ENCODE results near the gene SHROOM4. TPM values are rescaled to one million over a fixed set of nuclear protein-coding genes. Genes with fewer than 3 reads are reported as not detected.

The SHROOM4 gene
- total RNA-seq = 10 to 100 TPM in 3 of 4 donors, 1 to 10 TPM in 1; 6.3 to 54.7 (median 35.4) TPM

- TF ChIP-seq CTCF (IDR thresholded peaks at IDR 0.05) = no peak
- ATAC-seq (ENCODE audit: low FRiP score) = peak; percentile 33
- no peak for DNase-seq (ENCODE audit: low spot score)
Measured at GRCh38 chrX:50813843-50814661, at the start of gene SHROOM4. SHROOM4 (minus strand) TSS chrX:50814194; CDS start chrX:50814018, 176 bp downstream.

DNA sequence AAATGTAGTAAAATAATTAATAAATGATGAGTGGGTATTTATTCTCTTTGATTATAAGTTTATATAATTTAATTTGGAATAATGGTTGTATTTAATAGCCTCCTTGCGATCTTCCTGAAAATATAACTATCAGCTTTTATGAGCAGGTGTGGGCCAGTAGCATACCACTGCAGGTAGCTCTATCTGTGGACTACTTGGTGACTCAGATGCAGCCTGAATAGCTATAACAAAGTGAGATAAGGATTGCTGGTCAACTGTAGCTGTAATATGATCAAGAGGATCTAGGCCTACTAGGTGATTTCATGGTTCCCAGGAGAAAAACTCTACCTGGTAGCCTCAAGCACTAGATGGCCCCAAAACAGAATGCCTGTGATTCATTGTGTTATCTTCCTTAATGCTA, 49.5 kb upstream of the SHROOM4 start:
- no peak for ATAC-seq (ENCODE audit: low FRiP score)
- DNase-seq (ENCODE audit: low spot score) = no peak
- no peak for TF ChIP-seq CTCF (IDR thresholded peaks at IDR 0.05)

GRCh38 chrX:50860518-50860917, 46.5 kb upstream of the SHROOM4 start:
- DNase-seq (ENCODE audit: low spot score) (no peak), ATAC-seq (ENCODE audit: low FRiP score) (no peak)
- TF ChIP-seq CTCF (IDR thresholded peaks at IDR 0.05) = no peak

- no peak for ATAC-seq (ENCODE audit: low FRiP score)
- TF ChIP-seq CTCF (IDR thresholded peaks at IDR 0.05) = no peak
- DNase-seq (ENCODE audit: low spot score) = no peak
Measured at GRCh38 chrX:50858548-50858947, 44.6 kb upstream of the SHROOM4 start.

DNA sequence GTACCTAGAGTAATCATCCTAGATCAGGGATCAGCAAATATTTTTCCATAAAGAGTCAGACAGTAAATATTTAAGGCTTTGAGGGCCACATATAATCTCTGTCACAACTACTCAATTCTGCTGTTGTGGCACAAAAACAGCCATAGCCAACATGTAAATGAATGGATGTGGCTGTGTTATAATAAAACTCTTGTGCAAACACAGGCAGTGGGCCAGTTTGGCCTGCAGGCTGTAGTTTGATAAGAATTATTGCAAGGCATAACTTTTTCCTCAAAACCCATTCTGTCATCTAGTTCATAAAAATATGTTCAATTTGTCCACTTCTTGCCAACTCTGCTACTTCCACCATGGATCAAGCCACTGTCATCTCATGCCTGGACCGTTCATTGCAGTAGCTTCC, 39.4 kb upstream of the SHROOM4 start:
- no peak for TF ChIP-seq CTCF (IDR thresholded peaks at IDR 0.05)
- DNase-seq (ENCODE audit: low spot score) = no peak
- no peak for ATAC-seq (ENCODE audit: low FRiP score)

GRCh38 chrX:50852524-50852923, 38.5 kb upstream of the SHROOM4 start:
- no peak for TF ChIP-seq CTCF (IDR thresholded peaks at IDR 0.05)
- DNase-seq (ENCODE audit: low spot score) = no peak
- no peak for ATAC-seq (ENCODE audit: low FRiP score)

DNA sequence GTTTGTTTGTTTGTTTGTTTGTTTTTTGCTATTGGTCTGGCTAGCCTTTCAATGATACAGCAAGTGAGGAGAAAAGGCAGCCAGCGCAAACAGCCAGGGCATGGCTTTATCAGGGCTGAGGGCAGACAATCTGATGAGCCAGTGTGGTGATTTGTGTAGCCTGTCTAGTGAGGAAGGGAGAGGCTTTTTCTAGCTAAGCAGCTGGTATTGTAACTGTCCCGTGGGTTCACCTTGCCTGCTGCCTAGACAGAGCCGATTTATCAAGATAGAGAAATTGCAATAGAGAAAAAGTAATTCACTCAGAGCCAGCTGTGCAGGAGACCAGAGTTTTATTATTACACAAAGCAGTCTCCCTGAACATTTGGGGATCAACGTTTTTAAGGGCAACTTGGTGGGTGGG, 28.2 kb upstream of the SHROOM4 start:
- ATAC-seq (ENCODE audit: low FRiP score) (no peak), DNase-seq (ENCODE audit: low spot score) (no peak)
- TF ChIP-seq CTCF (IDR thresholded peaks at IDR 0.05) = no peak

All from omental fat pad (tissue), 4 donors.